MM.1S (cell line): ENCODE measurements around the gene UST.

Experiments
- DNase-seq: peaks from one replicate; pipeline ENCODE4 v3.0.0-alpha.2; 2015
- H2AFZ ChIP-seq: fragments of 300-600 bp; sonication (generic); 2 replicates; pipeline ENCODE4 v1.6.0; 2016; ENCODE audit warnings: antibody characterized with exemption, low read length
- H3F3A ChIP-seq: fragments of 300-600 bp; sonication (generic); 2 replicates; pipeline ENCODE4 v1.6.1; 2016; ENCODE audit warnings: mild to moderate bottlenecking, antibody characterized with exemption, low read length, moderate library complexity, mixed read lengths; ENCODE audit not compliant: insufficient read depth
- H3K27ac ChIP-seq: fragments of 300-600 bp; sonication (generic); 2 replicates; pipeline ENCODE4 v1.5.1; 2016; ENCODE audit warnings: mild to moderate bottlenecking, low read length
- H3K27me3 ChIP-seq: fragments of 300-600 bp; sonication (generic); replicated peaks from 2 replicates; pipeline ENCODE4 v1.6.0; 2016; ENCODE audit warnings: low read length; ENCODE audit not compliant: insufficient read depth
- H3K36me3 ChIP-seq: fragments of 300-600 bp; sonication (generic); replicated peaks from 2 replicates; pipeline ENCODE4 v1.6.1; 2016; ENCODE audit warnings: mild to moderate bottlenecking, low read length, mixed read lengths; ENCODE audit not compliant: insufficient read depth
- H3K4me1 ChIP-seq: fragments of 300-600 bp; sonication (generic); 2 replicates; pipeline ENCODE4 v1.6.1; 2016; ENCODE audit warnings: low read length, mixed read lengths
- H3K4me2 ChIP-seq: fragments of 300-600 bp; sonication (generic); 2 replicates; pipeline ENCODE4 v1.6.0; 2016; ENCODE audit warnings: low read depth, low read length
- H3K4me3 ChIP-seq: fragments of 300-600 bp; sonication (generic); 2 replicates; pipeline ENCODE4 v1.5.1; 2016; ENCODE audit warnings: low read length, mixed read lengths
- H3K79me2 ChIP-seq: fragments of 300-600 bp; sonication (generic); 2 replicates; pipeline ENCODE4 v1.6.1; 2016; ENCODE audit warnings: mixed run types, low read length, mixed read lengths
- H3K9ac ChIP-seq: fragments of 300-600 bp; sonication (generic); 2 replicates; pipeline ENCODE4 v1.6.1; 2016; ENCODE audit warnings: low read length, mixed read lengths
- H3K9me2 ChIP-seq: fragments of 300-600 bp; sonication (generic); replicated peaks from 2 replicates; pipeline ENCODE4 v1.6.1; 2016; ENCODE audit warnings: mild to moderate bottlenecking, low read length, mixed read lengths; ENCODE audit not compliant: insufficient read depth
- H3K9me3 ChIP-seq: fragments of 300-600 bp; sonication (generic); replicated peaks from 2 replicates; pipeline ENCODE4 v1.6.1; 2016; ENCODE audit warnings: mild to moderate bottlenecking, low read length, mixed read lengths; ENCODE audit not compliant: insufficient read depth
- H4K20me1 ChIP-seq: fragments of 300-600 bp; sonication (generic); 2 replicates; pipeline ENCODE4 v1.6.1; 2016; ENCODE audit warnings: mild to moderate bottlenecking, low read length, moderate library complexity, mixed read lengths; ENCODE audit not compliant: insufficient read depth
- EZH2 ChIP-seq: fragments of 300-600 bp; sonication (generic); optimal IDR thresholded peaks from 2 replicates; pipeline ENCODE3; 2017; ENCODE audit warnings: low read depth, mild to moderate bottlenecking, antibody characterized with exemption, low read length, mixed read lengths
- EZH2phosphoT487 ChIP-seq: fragments of 300-600 bp; sonication (generic); IDR thresholded peaks from 2 replicates; pipeline ENCODE4 v1.6.1; 2018; ENCODE audit warnings: antibody characterized with exemption, low read length
- TF ChIP-seq, protein P1 (sequence below): fragments of 300-600 bp; sonication (generic); IDR thresholded peaks from 2 replicates; pipeline ENCODE4 v1.5.1; 2016; ENCODE audit warnings: antibody characterized with exemption, low read length, mixed read lengths

The UST gene

DNA sequence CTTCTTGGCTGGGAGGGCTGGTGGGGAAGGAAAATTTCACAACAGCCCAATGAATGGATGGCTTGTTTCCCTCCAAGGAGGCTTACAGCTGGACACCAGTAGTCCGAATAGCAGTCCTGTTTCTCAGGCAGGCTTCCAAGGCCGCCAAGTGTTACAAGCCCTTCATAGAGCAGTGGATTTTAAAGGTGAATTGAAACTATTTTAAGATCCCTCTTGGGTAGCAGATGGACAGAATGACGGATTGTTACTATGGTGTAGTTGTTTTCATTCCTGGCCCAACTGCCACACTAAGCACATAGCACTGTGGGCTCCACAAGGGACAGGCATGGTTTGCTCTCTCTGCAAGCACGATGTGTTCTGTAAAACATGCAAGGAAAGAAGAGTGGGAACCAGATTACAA lies 367.3 kb downstream of the UST start:
- Histone ChIP-seq H3K4me3 (no peak overlapping the region), H3K9me2 (no peaks in the 10 kb centered on the region), H3K27ac (no peak overlapping the region), H3K79me2 (no peaks in the 10 kb centered on the region), H3K4me1 (no peaks in the 10 kb centered on the region), H4K20me1 (no peaks in the 10 kb centered on the region), H3K36me3 (no peaks in the 10 kb centered on the region), H2AFZ (no peak overlapping the region), H3K9me3 (no peaks in the 10 kb centered on the region), H3K9ac (no peak overlapping the region), H3F3A (no peaks in the 10 kb centered on the region), H3K27me3 (no peaks in the 10 kb centered on the region), H3K4me2 (no peak overlapping the region)
- TF ChIP-seq, protein P1, sequence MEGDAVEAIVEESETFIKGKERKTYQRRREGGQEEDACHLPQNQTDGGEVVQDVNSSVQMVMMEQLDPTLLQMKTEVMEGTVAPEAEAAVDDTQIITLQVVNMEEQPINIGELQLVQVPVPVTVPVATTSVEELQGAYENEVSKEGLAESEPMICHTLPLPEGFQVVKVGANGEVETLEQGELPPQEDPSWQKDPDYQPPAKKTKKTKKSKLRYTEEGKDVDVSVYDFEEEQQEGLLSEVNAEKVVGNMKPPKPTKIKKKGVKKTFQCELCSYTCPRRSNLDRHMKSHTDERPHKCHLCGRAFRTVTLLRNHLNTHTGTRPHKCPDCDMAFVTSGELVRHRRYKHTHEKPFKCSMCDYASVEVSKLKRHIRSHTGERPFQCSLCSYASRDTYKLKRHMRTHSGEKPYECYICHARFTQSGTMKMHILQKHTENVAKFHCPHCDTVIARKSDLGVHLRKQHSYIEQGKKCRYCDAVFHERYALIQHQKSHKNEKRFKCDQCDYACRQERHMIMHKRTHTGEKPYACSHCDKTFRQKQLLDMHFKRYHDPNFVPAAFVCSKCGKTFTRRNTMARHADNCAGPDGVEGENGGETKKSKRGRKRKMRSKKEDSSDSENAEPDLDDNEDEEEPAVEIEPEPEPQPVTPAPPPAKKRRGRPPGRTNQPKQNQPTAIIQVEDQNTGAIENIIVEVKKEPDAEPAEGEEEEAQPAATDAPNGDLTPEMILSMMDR: no peak
- TF ChIP-seq EZH2 (no peak), EZH2phosphoT487 (no peak)
- no peak for DNase-seq

DNA sequence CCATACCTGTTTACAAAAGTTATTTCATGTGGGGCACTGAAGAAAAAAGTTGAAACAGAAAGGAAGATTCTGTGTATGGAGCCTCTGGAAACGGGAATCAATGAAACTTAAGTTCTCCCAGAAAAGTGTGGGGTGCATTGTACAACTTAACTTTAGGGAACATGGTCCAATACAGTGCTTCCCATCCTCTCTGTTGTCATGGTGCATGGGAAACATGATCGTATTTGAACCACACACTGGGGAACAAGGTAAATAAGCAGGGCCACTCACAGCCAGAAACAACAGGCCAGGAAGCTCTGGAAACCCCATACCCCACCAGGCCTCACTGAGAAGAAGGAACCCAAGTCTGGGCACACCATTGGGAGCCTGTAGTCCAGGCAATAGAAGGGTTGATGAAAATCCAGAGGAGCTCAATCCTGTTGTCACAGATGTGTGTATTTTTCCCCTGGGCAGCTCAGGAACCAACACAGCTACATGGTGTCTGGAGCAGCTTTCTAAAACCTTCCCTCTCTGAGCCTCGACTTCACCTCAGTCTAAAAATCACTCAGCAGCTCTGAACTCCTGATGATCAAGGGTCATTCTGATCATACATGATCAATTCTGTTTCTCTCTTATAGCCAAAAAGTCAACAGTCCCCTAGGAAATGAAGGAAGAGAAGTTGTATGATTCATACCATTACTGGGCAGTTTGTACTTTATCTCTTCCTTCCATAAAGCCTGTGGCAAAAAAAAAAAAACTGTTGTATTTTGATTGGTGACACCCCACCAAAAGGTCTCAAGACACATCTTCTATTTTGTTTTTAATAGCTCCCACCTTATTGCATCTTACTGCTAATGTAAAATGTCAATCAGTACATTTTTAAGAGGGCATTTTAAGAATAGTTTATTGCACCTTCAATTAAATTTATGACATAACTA lies 372.2 kb downstream of the UST start:
- H3K4me2 ChIP-seq: no peak overlapping the region
- no peak overlapping the region for H2AFZ ChIP-seq
- H3K36me3 ChIP-seq: no peaks in the 10 kb centered on the region
- no peaks in the 10 kb centered on the region for H4K20me1 ChIP-seq
- H3F3A ChIP-seq: no peaks in the 10 kb centered on the region
- no peaks in the 10 kb centered on the region for H3K79me2 ChIP-seq
- H3K9ac ChIP-seq: no peak overlapping the region
- H3K9me2 ChIP-seq: no peaks in the 10 kb centered on the region
- DNase-seq: no peak
- no peak overlapping the region for H3K4me3 ChIP-seq
- TF ChIP-seq EZH2: no peak
- TF ChIP-seq, protein P1: no peak
- TF ChIP-seq EZH2phosphoT487: no peak
- H3K27ac ChIP-seq: no peak overlapping the region
- no peaks in the 10 kb centered on the region for H3K4me1 ChIP-seq
- no peaks in the 10 kb centered on the region for H3K27me3 ChIP-seq
- H3K9me3 ChIP-seq: no peaks in the 10 kb centered on the region

DNA sequence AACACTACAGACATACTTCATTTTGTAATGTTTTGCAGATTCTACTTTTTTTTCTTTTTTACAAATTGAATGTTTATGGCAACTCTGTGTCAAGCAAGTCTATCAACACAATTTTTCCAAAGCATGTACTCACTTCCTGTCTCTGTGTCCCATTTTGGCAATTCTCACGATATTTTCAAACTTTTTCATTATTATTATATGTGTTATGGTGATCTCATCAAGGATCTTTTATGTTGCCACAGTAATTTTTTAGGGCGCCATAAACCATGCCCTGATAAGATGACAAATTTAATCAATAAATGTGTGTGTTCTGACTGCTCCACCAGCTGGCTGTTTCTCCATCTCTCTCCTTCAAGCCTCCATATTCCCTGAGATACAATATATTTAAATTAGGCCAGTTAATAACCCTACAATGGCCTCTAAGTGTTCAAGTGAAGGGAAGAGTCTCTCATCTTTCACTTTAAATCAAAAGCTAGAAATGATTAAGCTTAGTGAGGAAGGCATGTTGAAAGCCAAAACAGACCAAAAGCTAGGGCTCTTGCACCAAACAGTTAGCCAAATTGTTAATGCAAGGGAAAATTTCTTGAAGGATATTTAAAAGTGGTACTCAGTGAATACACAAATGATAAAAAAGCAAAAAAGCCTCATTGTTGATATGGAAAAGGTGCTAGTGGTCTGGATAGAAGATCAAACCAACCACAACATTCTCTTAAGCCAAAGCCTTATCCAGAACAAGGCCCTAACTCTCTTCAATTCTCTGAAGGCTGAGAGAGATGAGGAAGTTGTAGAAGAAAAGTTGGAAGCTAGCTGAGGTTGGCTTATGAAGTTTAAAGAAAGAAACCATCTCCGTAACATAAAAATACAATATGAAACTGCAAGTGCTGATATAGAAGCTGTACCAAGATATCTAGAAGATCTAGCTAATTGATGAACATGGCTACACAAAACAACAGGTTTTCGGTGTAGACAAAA lies 376.3 kb downstream of the UST start:
- Histone ChIP-seq H3K9ac (no peak overlapping the region), H3K79me2 (no peaks in the 10 kb centered on the region), H3K9me2 (no peaks in the 10 kb centered on the region), H3K27me3 (no peaks in the 10 kb centered on the region), H3K27ac (no peak overlapping the region), H3K9me3 (no peaks in the 10 kb centered on the region), H3F3A (no peaks in the 10 kb centered on the region), H3K36me3 (no peaks in the 10 kb centered on the region), H3K4me3 (no peak overlapping the region), H3K4me1 (no peaks in the 10 kb centered on the region), H4K20me1 (no peaks in the 10 kb centered on the region), H2AFZ (no peak overlapping the region), H3K4me2 (no peak overlapping the region)
- TF ChIP-seq, protein P1: no peak
- TF ChIP-seq EZH2: no peak
- no peak for TF ChIP-seq EZH2phosphoT487
- DNase-seq: no peak
